WTC11 (cell line): ENCODE data around the gene GPC4. TPM values are rescaled to one million over a fixed set of nuclear protein-coding genes. Genes with fewer than 3 reads are reported as not detected.

Experiments used
- ATAC-seq: fragments of 200-7000 bp; cut with Tn5 transposase; 2 replicates; pipeline ENCODE4 v1.10.0; 2021; ENCODE audit warnings: mild to moderate bottlenecking, moderate library complexity
- Bru-seq: library from RNA; stranded (reverse); fragments of 400-500 nt; gene quantifications from one replicate; lab custom pipeline; 2021; lab: Mats Ljungman, UMichigan
- CTCF ChIA-PET: fragments of 300-600 bp; sonication (Branson Sonifier 250); formaldehyde crosslinking; loops from one replicate; lab custom pipeline; 2021; ENCODE audit warnings: antibody characterized with exemption; lab: Charles Lee
- POLR2A ChIA-PET: fragments of 350-600 bp; sonication (Branson Sonifier 250); formaldehyde crosslinking; loops from one replicate; lab custom pipeline; 2021; ENCODE audit warnings: antibody characterized with exemption; lab: Charles Lee
- DNase-seq: peaks from one replicate; pipeline ENCODE4 v3.0.0; 2021; ENCODE audit warnings: low spot score
- H3K27ac Mint-ChIP-seq: 2 replicates; pipeline ENCODE4 v1.8.0; 2021; ENCODE audit warnings: mixed read lengths
- H3K27me3 Mint-ChIP-seq: 2 replicates; pipeline ENCODE4 v1.8.0; 2021; ENCODE audit warnings: low read depth, mild to moderate bottlenecking, moderate library complexity, mixed read lengths
- H3K36me3 Mint-ChIP-seq: 2 replicates; pipeline ENCODE4 v1.8.0; 2021; ENCODE audit warnings: mixed read lengths
- H3K4me1 Mint-ChIP-seq: 2 replicates; pipeline ENCODE4 v1.8.0; 2022; ENCODE audit warnings: mixed read lengths
- H3K4me3 Mint-ChIP-seq: 2 replicates; pipeline ENCODE4 v1.8.0; 2021; ENCODE audit warnings: mild to moderate bottlenecking, moderate library complexity, mixed read lengths
- H3K9me3 Mint-ChIP-seq: 2 replicates; pipeline ENCODE4 v1.8.0; 2021; ENCODE audit warnings: mixed read lengths
- EMX1 ChIP-seq: fragments of 250-450 bp; sonication (Bioruptor Pico); IDR thresholded peaks from 2 replicates; pipeline ENCODE4 v1.8.0; 2021; ENCODE audit warnings: mild to moderate bottlenecking
- HMGXB4 ChIP-seq: sonication (generic); formaldehyde crosslinking; IDR thresholded peaks from 2 replicates; pipeline ENCODE4 v1.8.1; 2023; ENCODE audit warnings: mild to moderate bottlenecking, moderate library complexity, missing genetic modification reagents
- IRF2 ChIP-seq: sonication (generic); formaldehyde crosslinking; IDR thresholded peaks from 2 replicates; pipeline ENCODE4 v1.8.0; 2022; ENCODE audit warnings: low read depth, missing genetic modification reagents, borderline replicate concordance
- JUN ChIP-seq: sonication (generic); formaldehyde crosslinking; IDR thresholded peaks from 2 replicates; pipeline ENCODE4 v1.8.0; 2023; ENCODE audit warnings: mild to moderate bottlenecking, missing genetic modification reagents
- MAX ChIP-seq: sonication (generic); formaldehyde crosslinking; IDR thresholded peaks from 2 replicates; pipeline ENCODE4 v1.8.0; 2022; ENCODE audit warnings: mild to moderate bottlenecking, missing genetic modification reagents
- NFE2L1 ChIP-seq: sonication (generic); formaldehyde crosslinking; IDR thresholded peaks from 2 replicates; pipeline ENCODE4 v1.8.1; 2023; ENCODE audit warnings: missing genetic modification reagents
- NR2C2 ChIP-seq: sonication (generic); formaldehyde crosslinking; IDR thresholded peaks from 2 replicates; pipeline ENCODE4 v1.8.0; 2022; ENCODE audit warnings: mild to moderate bottlenecking, missing genetic modification reagents
- OVOL2 ChIP-seq: fragments of 250-450 bp; sonication (Bioruptor Pico); IDR thresholded peaks from 2 replicates; pipeline ENCODE4 v1.9.0; 2021; ENCODE audit warnings: mild to moderate bottlenecking, borderline replicate concordance
- SMAD3 ChIP-seq: sonication (generic); formaldehyde crosslinking; IDR thresholded peaks from 2 replicates; pipeline ENCODE4 v1.8.0; 2022; ENCODE audit warnings: missing genetic modification reagents, mild to moderate bottlenecking, borderline replicate concordance
- TEAD1 ChIP-seq: sonication (generic); formaldehyde crosslinking; IDR thresholded peaks from 2 replicates; pipeline ENCODE4 v1.8.0; 2022; ENCODE audit warnings: mild to moderate bottlenecking, missing genetic modification reagents
- TP53 ChIP-seq: sonication (generic); formaldehyde crosslinking; IDR thresholded peaks from 2 replicates; pipeline ENCODE4 v1.8.1; 2023; ENCODE audit warnings: mild to moderate bottlenecking, missing genetic modification reagents
- USF1 ChIP-seq: sonication (generic); formaldehyde crosslinking; IDR thresholded peaks from 2 replicates; pipeline ENCODE4 v1.8.0; 2022; ENCODE audit warnings: mild to moderate bottlenecking, missing genetic modification reagents
- ZNF121 ChIP-seq: sonication (generic); formaldehyde crosslinking; IDR thresholded peaks from 2 replicates; pipeline ENCODE4 v1.8.0; 2023; ENCODE audit warnings: missing genetic modification reagents
- ZNF532 ChIP-seq: fragments of 250-450 bp; sonication (Bioruptor Pico); IDR thresholded peaks from 2 replicates; pipeline ENCODE4 v1.9.0; 2021; ENCODE audit warnings: mild to moderate bottlenecking, borderline replicate concordance
- long read RNA-seq, 3 experiments: library from RNA in 1 of 3; library from capped mRNA in 1 of 3; library from polyadenylated mRNA in 1 of 3; unstranded in 2 of 3; stranded (forward) in 1 of 3; transcript quantifications; one replicate each; pipeline ENCODE4 v2.0.0, GENCODE V29; 2021
- total RNA-seq: library from RNA; stranded (reverse); gene quantifications from 3 replicates; pipeline ENCODE4 v1.2.3, GENCODE V29; 2021
- TF ChIP-seq, protein P1 (sequence below): sonication (generic); formaldehyde crosslinking; IDR thresholded peaks from 2 replicates; pipeline ENCODE4 v1.8.0; 2022; ENCODE audit warnings: missing genetic modification reagents
- TF ChIP-seq, protein P2 (sequence below): sonication (generic); formaldehyde crosslinking; IDR thresholded peaks from 2 replicates; pipeline ENCODE4 v1.8.1; 2023; ENCODE audit warnings: mild to moderate bottlenecking, missing genetic modification reagents, moderate library complexity

Gene GPC4
- total RNA-seq: 120 to 144 TPM (median 120 TPM) in 3 replicates
- percentile 90 among the genes with signal in this experiment for Bru-seq, nascent RNA
- long read RNA-seq, experiment 1, full-length matches to known transcripts: 493 of 579 reads
- long read RNA-seq, experiment 1, partial matches to known transcripts: 39 of 579 reads
- long read RNA-seq, experiment 1, other reads (novel, unspliced or antisense): 47 of 579 reads
- long read RNA-seq, experiment 2, full-length matches to known transcripts: 101 of 220 reads
- long read RNA-seq, experiment 2, partial matches to known transcripts: 99 of 220 reads
- long read RNA-seq, experiment 2, other reads (novel, unspliced or antisense): 20 of 220 reads
- long read RNA-seq, experiment 3, partial matches to known transcripts: 4 of 15 reads
- long read RNA-seq, experiment 3, other reads (novel, unspliced or antisense): 11 of 15 reads

- peaks cover 14% of the 10 kb centered on the region for H3K27me3 Mint-ChIP-seq
- peak; percentile 67 for ATAC-seq
- peak; percentile 73 for DNase-seq
- H3K36me3 Mint-ChIP-seq: peaks cover 12% of the 10 kb centered on the region
- H3K9me3 Mint-ChIP-seq: no peaks in the 10 kb centered on the region
- H3K4me1 Mint-ChIP-seq: peaks cover 57% of the 10 kb centered on the region
- CTCF ChIA-PET: interaction anchor here (0.6 to 1.9 kb wide), 5 partner anchors 12 to 1469 kb away, joined by 3 to 8 read pairs (median 4); no protein-coding TSS in a partner anchor
- no peak for TF ChIP-seq TP53 (CRISPR knock-in tag)
- no peak for TF ChIP-seq OVOL2 (CRISPR knock-in tag)
- peak; percentile 35; the same call in 1 of the 2 replicates for TF ChIP-seq TEAD1 (CRISPR knock-in tag)
- TF ChIP-seq HMGXB4 (CRISPR knock-in tag): 0 out of 2 replicates have a peak, but pooled peaks have one; percentile 14
- TF ChIP-seq, protein P1, sequence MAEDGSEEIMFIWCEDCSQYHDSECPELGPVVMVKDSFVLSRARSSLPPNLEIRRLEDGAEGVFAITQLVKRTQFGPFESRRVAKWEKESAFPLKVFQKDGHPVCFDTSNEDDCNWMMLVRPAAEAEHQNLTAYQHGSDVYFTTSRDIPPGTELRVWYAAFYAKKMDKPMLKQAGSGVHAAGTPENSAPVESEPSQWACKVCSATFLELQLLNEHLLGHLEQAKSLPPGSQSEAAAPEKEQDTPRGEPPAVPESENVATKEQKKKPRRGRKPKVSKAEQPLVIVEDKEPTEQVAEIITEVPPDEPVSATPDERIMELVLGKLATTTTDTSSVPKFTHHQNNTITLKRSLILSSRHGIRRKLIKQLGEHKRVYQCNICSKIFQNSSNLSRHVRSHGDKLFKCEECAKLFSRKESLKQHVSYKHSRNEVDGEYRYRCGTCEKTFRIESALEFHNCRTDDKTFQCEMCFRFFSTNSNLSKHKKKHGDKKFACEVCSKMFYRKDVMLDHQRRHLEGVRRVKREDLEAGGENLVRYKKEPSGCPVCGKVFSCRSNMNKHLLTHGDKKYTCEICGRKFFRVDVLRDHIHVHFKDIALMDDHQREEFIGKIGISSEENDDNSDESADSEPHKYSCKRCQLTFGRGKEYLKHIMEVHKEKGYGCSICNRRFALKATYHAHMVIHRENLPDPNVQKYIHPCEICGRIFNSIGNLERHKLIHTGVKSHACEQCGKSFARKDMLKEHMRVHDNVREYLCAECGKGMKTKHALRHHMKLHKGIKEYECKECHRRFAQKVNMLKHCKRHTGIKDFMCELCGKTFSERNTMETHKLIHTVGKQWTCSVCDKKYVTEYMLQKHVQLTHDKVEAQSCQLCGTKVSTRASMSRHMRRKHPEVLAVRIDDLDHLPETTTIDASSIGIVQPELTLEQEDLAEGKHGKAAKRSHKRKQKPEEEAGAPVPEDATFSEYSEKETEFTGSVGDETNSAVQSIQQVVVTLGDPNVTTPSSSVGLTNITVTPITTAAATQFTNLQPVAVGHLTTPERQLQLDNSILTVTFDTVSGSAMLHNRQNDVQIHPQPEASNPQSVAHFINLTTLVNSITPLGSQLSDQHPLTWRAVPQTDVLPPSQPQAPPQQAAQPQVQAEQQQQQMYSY (CRISPR knock-in tag): peak; percentile 93
- peak; percentile 48; the same call in 1 of the 2 replicates for TF ChIP-seq USF1 (CRISPR knock-in tag)
- no peak for TF ChIP-seq NR2C2 (CRISPR knock-in tag)
- TF ChIP-seq, protein P2, sequence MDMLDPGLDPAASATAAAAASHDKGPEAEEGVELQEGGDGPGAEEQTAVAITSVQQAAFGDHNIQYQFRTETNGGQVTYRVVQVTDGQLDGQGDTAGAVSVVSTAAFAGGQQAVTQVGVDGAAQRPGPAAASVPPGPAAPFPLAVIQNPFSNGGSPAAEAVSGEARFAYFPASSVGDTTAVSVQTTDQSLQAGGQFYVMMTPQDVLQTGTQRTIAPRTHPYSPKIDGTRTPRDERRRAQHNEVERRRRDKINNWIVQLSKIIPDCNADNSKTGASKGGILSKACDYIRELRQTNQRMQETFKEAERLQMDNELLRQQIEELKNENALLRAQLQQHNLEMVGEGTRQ (CRISPR knock-in tag): 0 out of 2 replicates have a peak, but pooled peaks have one; percentile 47
- 0 out of 2 replicates have a peak, but pooled peaks have one; percentile 25 for TF ChIP-seq JUN (CRISPR knock-in tag)
- no peak for TF ChIP-seq ZNF121 (CRISPR knock-in tag)
- TF ChIP-seq SMAD3 (CRISPR knock-in tag): no peak
- no peak for TF ChIP-seq EMX1 (CRISPR knock-in tag)
- no peak for TF ChIP-seq ZNF532 (CRISPR knock-in tag)
- no peak for TF ChIP-seq IRF2 (CRISPR knock-in tag)
- TF ChIP-seq MAX (CRISPR knock-in tag): peak; percentile 26; the same call in 1 of the 2 replicates
- TF ChIP-seq NFE2L1 (CRISPR knock-in tag): no peak
- peak within 1 kb of the TSS; percentile 76 for H3K27ac Mint-ChIP-seq
- POLR2A ChIA-PET: interaction anchor here (0.8 kb wide), 1 partner anchor 39 kb away, joined by 3 read pairs; no protein-coding TSS in a partner anchor
- H3K4me3 Mint-ChIP-seq: peak within 1 kb of the TSS; percentile 89
Observed at GRCh38 chrX:133415276-133416105, at the start of gene GPC4. TSS of gene GPC4 (minus strand) at chrX:133415489. CDS start at chrX:133414965, 524 bp downstream.
